NCI-H2227 (cell line): ENCODE measurements around the gene SOST.

Experiments used
- DNase-seq: peaks from one replicate; lab custom pipeline; 2025; ENCODE audit not compliant: unreplicated experiment; lab: John Stamatoyannopoulos, UW

Gene SOST

DNA sequence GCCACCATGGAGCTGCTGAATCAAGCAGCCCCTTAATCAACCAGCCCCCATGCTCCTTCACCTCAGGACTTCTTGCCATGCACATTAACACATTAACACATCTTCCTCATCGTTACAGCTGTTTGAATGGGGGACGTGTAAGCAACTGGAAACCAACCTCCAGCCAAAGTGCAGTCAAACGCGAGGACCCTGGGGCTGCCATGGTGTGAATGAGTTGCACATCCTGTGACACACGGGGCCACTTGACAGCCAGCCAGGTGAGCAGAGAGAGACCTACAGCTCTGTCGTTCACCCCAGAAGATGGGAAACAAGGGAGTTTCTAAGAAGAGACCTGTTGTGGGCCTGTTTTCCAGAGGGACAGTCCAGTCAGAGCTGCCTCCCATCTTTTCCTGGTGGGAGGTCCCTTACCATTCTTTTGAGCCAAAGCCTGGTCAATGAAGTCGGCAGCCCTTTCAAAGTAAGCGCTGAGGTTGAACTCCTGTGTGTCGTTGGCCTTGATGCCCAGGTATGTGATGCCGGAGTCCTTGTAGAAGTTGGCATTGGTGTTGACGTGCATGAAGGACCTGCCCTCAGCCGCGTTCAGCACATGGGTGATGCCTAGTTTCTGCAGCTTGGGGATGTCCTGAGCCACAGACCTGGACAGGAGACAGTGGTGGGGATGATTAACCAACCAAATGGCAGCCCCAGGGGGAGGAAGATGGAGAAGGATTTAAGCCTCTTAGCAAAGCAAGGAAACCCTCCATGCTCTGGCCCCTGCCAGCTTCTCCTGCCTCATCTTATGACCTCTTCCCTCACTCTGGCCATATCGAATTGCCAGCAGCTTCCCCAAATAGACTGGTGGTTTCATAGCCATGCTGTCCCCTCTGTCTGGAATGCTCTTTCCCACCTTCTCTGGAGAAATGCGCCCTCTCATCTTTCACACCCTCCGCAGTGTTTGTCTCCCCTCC lies 16.0 kb upstream of the SOST start:
- no peak for DNase-seq

DNA sequence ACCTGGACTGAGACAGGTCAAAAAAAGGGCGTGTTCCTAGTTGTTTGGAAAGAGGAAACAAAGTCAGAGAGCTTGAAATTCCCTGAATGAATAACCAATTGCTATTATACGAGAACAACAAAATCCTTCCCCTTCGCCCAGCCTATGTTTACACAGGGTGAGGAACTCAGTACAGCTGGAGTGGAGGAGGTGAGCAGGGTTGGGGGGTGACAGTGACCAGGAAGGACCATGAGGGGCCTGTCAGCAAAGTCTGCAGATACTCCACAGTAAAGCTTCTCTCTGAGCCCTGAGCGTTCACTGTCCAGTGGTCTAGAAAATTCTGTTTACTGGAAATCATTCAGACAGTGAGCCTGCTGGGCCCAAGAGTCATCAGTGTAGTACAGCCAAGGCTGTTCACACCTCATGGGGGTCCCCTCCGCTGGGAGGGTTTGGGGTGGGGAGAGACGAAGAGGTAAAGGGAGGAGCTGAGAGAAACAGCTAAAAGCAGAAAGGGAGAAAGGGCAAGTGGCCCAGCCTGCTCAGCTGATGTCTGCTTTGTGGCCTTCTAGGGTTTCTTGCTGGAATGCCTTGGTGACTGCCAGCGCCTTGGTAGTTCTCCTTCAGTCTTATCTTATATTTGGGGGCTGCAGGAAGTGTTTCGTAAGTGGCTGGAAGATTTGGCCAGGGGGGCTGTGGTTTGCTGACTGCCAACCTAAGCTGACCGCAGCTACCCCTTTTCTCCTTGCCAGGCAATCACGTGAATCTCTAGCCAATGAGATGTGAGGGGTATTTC lies 14.5 kb upstream of the SOST start:
- no peak for DNase-seq

DNA sequence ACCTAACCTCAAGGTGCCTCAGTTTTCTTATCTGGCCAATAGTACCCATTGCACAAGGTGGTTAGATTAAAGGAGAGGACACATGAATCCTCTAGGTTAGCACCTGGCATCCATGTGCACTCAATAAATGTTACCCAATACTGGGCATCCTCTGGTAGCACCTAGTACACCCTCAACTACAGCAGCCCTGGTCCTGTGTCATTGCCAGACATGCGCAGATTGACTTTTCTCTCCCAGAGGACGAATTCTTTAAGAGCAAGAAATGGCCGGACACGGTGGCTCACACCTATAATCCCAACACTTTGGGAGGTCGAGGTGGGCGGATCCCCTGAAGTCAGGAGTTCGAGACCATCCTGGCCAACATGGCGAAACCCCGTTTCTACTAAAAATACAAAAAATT lies 12.9 kb upstream of the SOST start:
- DNase-seq, result no peak

DNA sequence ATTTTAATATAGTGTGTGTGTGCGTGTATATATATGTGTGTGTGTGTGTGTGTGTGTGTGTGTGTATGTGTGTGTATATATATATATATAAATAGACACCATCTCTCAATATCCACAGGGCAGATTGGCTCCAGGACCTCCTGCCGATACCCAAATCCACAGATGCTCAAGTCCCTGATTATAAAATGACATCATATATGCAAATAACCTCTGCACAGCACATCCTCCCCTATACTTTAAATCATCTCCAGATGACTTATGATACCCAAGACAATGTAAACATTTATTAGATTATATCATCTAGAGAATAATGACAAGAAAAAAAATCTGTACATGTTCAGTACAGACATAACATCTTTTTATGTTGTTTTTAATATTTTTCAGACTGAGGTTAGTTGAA lies 12.4 kb upstream of the SOST start:
- no peak for DNase-seq

DNA sequence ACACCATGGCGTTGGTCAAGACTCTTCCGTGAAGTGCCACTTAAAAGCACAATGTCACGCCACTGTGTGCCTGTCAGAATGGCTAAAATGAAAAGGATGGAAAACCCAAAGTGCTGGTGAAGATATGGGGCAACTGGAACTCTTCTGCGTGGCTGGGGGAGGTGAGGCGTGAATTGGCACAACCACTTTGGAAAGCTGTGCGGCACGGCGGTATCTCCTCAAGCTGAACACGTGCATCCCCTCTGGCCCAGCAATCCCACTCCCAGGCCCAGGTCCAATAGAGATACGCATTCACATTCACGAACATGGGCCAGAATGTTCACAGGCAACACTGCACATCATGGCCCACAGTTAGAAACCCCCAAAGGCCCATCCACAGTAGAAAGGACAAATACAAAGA lies 11.3 kb upstream of the SOST start:
- no peak for DNase-seq

DNA sequence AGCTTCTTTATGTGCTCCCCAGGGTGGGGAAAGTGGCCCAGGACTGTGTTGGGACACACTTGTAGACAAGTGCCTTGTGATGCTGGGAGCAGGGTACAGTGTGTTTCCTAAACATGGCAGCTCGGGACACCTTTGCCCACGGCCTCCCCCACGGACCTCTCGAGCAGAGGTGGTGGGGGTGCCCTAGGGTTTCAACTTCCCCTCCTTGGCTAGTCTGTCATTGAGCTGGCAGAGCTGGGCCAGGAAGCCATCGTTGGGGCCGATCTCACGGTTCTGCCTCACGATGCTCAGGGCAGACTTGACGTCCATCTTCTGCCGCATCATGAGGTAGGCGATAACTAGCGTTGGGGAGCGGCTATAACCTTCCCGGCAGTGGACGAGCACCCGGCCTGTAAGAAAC lies 10.8 kb upstream of the SOST start:
- no peak for DNase-seq

DNA sequence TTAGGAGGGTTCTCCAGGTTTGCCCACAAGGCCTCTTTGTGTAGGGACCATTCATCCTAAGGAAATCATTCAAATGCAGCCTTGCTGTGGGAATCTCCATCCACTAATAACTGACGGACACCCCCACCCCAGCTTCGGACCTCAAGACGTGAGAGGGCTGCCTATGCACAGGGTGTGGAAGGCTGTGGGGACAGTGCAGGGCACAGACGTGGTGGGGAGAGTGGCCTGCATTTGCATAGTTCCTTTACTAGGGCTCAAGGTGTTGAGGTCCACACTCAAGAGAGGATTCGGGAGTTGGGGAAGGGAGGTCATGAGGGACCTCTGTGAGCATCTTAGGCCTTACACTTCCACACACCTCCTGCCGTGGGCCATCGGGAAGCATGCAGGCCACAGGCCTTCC lies 10.4 kb upstream of the SOST start:
- no peak for DNase-seq

DNA sequence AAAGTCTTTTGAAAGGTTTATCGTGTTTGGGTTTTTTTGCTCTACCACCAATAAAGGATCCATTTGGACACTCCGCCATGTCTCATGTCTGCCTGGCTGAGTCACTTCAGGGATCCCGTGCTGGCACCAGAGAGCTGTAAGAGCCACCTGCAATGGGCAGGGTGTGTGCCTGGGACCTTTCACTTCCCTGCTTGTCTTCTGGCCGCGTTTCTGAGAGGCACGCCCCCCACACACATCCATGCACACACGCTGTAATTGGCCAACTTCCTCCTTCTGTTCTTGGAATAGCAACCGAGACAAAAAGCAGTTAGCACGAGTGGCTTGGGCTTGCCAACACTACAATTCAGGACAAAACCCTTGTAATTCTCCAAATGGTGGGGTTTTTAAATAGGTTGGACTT lies 9.8 kb upstream of the SOST start:
- no peak for DNase-seq

DNA sequence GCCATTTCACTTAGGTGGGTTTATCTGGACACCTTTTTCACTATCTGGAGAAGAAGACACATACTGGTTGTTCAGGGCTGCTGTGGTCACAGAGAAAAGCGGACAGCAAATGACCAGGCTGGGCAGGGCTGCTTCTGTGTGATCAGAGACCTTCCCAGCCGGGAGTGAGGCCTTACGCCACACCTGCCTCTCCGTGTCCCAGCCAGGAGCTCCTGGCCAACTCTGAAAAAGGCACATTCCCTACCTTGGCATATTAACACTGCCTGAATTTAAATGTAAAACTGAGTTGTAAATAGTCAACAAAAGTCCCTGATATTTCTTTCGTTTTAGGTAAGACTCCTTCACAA lies 9.1 kb upstream of the SOST start:
- no peak for DNase-seq

DNA sequence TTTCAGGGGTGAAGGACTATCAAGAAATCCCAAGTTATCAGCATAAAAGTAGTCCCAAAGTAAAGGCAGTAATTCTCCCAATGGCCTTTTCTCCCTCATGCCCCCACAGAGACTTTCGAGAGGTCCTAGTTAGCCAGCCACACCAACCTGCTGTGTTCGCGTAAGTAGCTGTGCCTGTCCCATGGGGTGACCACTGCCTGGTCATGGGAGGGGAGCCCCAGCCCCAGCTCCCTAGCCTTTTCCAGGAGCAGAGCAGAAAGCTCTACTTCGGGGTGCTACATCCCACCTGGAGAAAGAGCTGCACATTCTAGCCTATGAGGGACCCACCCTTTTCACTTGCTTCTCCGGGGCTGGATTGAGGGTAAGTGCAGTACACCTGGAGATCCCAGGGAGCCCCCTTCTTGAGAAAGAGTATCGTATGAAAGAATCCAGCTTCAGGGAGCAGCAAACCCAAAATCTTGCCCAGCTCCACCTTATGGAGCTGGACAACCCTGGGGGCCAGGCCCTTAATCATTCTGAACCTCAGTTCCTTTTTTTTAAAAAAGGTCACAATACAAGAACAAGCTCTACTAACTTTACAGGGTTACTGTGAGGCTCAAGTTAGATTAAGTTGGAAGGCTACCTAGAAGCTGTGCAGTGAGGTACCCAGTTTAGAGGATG lies 8.6 kb upstream of the SOST start:
- no peak for DNase-seq

DNA sequence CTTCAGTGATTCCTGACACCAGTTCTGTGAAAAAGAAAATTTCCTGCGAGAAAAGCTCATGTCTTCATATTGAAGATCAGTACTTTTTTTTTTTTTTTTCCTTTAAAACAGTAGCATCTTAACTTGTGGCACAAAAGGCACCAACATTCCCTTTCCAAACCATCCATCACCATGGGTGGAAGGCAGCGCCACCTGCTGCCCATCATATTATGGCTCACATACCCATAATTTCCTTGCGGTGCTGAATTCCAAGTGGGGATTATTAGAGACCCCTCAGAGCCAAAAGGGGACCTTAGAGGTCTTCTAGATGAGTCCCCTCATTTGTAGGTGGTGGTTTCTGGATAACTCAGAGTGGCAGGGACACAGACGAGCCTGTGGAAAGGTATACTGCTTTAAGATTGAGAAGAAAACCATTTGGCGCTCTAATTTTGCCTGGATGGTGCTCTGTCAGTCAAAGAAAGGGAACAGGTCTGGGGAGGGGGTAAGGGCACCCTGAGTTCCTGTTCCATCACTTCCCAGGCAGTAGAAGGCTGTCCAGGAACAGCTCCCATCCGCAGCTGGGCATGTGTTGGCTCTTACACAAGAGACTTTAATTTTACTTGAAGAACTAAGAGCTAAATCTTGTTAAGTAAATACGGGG lies 7.9 kb upstream of the SOST start:
- peak; percentile 82 for DNase-seq

DNA sequence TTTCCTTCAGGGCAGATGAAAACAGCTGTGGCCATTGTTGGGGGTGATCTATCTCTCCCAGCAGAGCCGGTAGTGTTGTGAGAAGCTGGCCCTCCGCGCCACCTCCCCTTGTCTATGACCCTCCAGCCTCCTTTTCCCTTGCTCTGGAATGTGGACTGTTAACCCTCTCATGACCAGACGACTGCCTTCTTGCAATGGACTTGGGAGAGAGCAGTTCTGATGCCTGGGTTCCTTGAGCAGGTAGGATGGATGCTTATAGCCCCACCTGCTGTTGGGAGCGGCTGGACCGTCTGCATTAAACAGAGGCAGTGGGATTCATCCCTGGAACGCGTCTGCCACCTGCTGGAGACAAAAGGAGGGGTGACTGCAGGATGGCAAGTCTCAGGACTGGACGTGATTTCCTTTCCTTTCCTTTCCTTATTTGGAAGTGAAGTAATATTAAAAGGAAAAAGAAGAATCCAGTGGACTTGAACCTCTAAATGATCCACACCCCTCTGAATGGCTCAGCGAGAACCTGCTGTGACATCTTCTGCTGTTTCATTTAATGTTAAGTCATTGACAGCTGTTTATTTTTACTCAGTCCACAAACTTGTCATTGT lies 1.8 kb upstream of the SOST start:
- peak; percentile 94 for DNase-seq

DNA sequence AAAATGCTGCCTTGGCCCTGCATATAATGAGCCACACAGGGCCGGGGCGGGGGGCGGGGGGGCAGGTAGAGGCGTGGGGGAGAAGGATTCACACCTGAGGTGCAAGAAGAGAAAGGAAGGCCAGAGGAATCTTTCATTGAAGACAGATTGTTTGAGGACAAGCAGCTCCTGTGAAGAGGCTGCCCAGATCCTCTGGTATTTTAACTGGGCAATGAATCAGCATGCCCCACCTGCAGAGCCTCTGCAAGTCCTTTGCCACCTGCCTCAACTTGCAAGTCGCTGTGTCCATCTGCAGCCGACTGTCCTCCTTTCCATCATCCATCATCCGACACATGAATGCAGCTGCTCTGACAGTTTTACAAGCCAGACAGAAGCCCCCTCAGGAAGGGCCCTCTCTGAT lies 1.2 kb upstream of the SOST start:
- no peak for DNase-seq

DNA sequence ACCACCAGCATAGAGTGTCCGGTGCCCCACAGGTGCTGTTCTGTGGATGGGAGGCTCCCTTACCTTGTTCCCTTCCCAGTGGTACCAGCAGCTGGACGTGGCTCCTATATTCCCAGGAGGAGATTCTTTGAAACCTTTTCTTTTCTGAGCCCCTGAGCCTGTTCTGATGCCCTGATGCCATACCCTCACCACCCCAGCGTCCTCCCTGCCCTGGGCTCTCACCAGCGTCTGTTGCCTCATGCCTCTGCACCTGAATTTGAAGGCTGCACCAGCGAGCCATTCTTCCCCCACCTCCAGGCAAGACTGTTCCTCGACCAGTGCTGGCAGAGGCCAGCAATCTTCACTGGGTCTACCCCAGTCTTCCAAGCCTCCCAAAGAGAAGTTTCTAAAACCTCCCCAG lies 505 bp downstream of the SOST start:
- DNase-seq, result no peak

DNA sequence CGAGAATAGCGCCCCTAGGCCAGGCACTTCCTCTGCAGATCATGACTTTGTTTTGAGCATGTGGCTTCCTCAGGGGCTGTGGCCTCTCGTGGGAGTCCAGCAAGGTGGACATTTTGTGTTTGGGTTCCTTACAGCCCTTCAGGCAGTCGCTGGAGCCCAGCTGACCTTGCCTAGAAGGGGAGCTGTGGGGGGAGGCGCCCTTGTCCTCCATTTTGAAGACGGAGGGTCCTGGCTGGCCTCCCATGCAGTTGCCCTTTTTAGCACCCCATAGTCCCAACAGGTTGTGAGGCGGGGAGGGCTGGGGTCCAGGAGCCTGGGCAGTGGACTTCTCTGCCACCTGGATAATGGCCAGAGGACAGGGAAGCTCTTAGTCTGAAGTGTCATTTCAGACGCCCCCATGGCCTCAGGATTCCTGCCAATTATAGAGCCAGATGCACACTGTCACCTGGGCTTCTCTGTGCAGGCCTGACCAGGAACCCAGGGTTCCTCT lies 1.4 kb downstream of the SOST start:
- DNase-seq, result no peak

DNA sequence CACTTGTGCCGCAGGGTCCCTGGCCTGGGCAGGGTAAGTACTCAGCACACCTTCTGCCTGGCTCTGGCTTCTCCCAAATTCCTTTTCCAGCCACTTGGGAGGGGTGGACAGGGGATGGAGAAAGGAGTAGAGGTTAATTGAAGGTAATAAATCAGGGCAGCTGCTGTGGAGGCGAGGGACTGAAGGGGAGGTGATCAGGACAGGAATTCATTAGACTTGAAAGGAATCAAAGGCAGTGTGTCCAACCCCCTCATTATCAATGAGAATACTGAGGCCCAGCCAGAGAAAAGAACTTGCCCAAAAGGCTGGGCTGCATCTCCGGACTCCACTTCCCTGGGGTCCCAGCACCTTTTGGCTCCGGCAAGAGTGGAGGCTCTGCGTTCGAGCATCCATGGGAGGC lies 2.4 kb downstream of the SOST start:
- no peak for DNase-seq

DNA sequence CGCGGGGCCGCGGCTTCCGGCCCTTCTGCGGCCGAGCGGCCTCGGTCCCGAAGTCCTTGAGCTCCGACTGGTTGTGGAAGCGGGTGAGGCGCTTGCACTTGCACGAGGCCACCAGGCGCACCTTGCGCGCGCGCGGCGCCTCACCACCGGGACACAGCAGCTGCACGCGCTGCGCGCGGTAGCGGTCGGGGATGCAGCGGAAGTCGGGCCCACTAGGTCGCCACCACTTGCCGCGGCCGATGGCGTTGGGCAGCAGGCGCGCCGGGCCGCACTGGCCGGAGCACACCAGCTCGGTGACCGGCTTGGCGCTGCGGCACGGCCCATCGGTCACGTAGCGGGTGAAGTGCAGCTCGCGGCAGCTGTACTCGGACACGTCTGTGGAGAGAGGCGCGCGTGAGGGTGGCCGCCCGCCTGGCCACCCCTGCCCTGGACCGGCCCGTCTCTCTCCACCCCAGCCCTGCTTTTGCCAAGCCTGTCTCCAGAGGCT lies 3.2 kb downstream of the SOST start:
- peak; percentile 38 for DNase-seq

DNA sequence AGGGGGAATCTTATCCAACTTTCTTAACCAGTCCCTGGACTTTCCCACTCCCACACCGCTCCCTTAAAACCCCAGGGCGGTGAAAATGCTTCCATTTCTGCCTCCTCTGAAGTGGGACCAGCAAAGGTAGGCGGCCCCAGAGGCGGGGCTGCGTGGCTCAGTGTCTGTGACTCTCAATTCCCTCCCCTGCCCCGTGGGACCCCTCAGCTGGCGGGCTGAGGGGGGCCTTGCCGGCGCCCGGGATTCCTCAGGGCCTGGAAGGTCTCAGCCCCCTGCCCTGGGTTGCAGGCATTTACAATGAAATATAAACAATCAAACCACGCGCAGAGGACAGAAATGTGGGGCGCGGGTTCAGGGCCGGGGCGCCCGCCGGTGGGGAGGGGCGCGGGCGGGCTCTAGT lies 3.6 kb downstream of the SOST start:
- DNase-seq, result no peak

DNA sequence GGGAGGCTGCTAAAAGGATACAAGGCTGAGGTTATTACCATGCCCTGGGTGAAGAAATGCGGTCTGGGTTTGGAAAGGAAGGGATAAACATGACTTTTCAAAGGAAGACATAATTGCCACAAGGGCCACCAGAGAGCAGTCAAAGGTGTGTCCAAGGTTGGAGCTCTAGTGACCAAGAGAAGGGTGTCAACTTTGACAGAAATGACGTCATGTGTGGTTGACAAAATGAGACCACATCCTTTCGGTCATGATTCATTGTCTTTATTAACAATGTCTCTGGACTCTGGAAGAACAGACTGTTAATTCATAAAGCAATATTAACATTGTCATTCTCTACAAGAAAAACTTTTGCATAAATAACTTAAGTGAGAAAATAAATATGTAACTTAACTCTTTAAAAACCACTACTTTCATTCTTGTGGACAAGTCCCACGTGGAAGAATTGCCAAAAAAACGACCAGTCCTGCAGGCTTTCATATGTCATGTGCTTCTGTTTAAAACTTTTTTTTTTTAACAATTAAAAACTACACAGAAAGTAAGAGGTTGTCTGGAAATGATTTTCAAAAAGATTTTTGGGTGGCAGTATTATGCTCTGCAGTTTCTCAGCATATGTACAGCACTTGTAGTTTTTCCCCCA lies 5.0 kb downstream of the SOST start:
- DNase-seq, result no peak

DNA sequence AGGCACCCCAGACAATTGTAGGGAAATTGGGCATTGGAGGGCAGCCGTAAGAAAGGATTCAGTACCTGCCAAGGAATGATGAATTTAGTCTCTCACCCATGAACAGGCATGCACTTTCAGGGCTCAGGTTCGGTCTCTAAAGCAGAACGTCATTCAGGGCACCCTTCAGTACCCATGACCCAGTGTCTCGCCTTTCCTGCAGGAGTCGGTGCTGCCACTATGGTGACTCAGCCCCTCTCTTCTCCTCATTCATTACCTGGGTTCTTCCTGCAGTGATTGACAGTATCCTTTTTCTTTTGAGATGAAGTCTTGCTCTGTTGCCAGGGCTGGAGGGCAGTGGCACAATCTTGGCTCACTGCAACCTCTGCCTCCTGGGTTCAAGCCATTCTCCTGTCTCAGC lies 8.4 kb downstream of the SOST start:
- DNase-seq, result no peak
